DND-41 (cell line): Measurements from ENCODE around the gene TBXAS1.

Source experiments
- ATAC-seq: fragments of 200-7000 bp; cut with Tn5 transposase; 3 replicates; pipeline ENCODE4 v1.9.1; 2021; ENCODE audit warnings: low read depth; ENCODE audit not compliant: insufficient read depth
- DNase-seq: peaks from one replicate; pipeline ENCODE4 v3.0.0-alpha.2; 2020
- H2AFZ ChIP-seq: 2 replicates; pipeline ENCODE4 v1.6.0; 2012; ENCODE audit warnings: low read depth, low read length
- H3K27ac ChIP-seq: 2 replicates; pipeline ENCODE4 v1.5.1; 2012; ENCODE audit warnings: low read length, inconsistent platforms
- H3K27me3 ChIP-seq: fragments of 200-600 bp; sonication (generic); 2 replicates; pipeline ENCODE4 v1.6.0; 2012; ENCODE audit warnings: low read length, mild to moderate bottlenecking, inconsistent platforms; ENCODE audit not compliant: insufficient read depth, poor library complexity
- H3K36me3 ChIP-seq: 2 replicates; pipeline ENCODE4 v1.5.1; 2012; ENCODE audit warnings: low read length, inconsistent platforms; ENCODE audit not compliant: insufficient read depth
- H3K4me1 ChIP-seq: 2 replicates; pipeline ENCODE4 v1.5.1; 2012; ENCODE audit warnings: mild to moderate bottlenecking, low read length; ENCODE audit not compliant: insufficient read depth
- H3K4me2 ChIP-seq: 2 replicates; pipeline ENCODE4 v1.6.0; 2012; ENCODE audit warnings: mild to moderate bottlenecking, moderate library complexity, low read length, inconsistent platforms; ENCODE audit not compliant: insufficient read depth
- H3K4me3 ChIP-seq, 2 experiments: fragments of 200-600 bp in 1 of 2; shearing (Covaris generic) in 1 of 2; 2 replicates each; pipeline ENCODE4 v1.5.1; 2012 to 2016; ENCODE audit warnings: inconsistent platforms in 2 of 2, low read length in 2 of 2, mild to moderate bottlenecking in 2 of 2, low read depth in 1 of 2, moderate library complexity in 1 of 2
- H3K79me2 ChIP-seq: 2 replicates; pipeline ENCODE4 v1.6.0; 2012; ENCODE audit warnings: low read length, inconsistent platforms; ENCODE audit not compliant: insufficient read depth
- H3K9ac ChIP-seq: 2 replicates; pipeline ENCODE4 v1.6.0; 2012; ENCODE audit warnings: low read depth, mild to moderate bottlenecking, inconsistent platforms, low read length, moderate library complexity
- H3K9me3 ChIP-seq: 2 replicates; pipeline ENCODE4 v1.5.1; 2012; ENCODE audit warnings: low read length, moderate library complexity, mild to moderate bottlenecking, inconsistent platforms; ENCODE audit not compliant: insufficient read depth, severe bottlenecking
- H4K20me1 ChIP-seq: 2 replicates; pipeline ENCODE4 v1.6.0; 2012; ENCODE audit warnings: low read length; ENCODE audit not compliant: insufficient read depth
- EZH2 ChIP-seq: IDR thresholded peaks from 3 replicates; pipeline ENCODE4 v1.6.1; 2012; ENCODE audit warnings: borderline replicate concordance, low read depth, mild to moderate bottlenecking, moderate library complexity, low read length, inconsistent platforms; ENCODE audit not compliant: severe bottlenecking
- TF ChIP-seq, protein P1 (sequence below): IDR thresholded peaks from 2 replicates; pipeline ENCODE4 v1.5.1; 2012; ENCODE audit warnings: borderline replicate concordance, low read length, moderate library complexity, mild to moderate bottlenecking; ENCODE audit not compliant: poor library complexity, severe bottlenecking; ENCODE audit errors: extremely low read depth

TBXAS1 gene

DNA sequence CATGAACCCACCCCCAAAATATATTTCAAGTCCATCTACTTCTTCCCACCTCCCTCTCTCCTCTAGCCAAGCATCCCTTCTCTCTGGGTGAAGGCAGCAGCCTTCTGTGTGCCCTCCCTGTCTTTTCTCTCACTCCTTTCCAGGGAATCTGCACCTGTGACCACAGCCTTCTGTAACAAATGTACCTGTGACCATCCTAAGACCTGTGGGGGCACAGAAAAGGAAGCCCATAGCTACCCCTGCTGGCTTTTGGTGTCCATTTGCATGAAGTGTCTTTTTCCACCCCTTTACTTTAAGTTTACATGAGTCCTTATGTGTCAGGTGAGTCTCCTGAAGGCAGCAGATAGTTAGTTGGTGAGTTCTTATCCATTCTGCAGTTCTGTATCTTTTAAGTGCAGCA is 2.0 kb upstream of the TBXAS1 start:
- H3K4me1 ChIP-seq: peaks cover 7% of the 10 kb centered on the region
- H3K36me3 ChIP-seq: no peaks in the 10 kb centered on the region

GRCh38 chr7:139828446-139828845 is 618 bp upstream of the TBXAS1 start:
- Histone ChIP-seq H3K36me3 (no peaks in the 10 kb centered on the region), H3K4me1 (peaks cover 7% of the 10 kb centered on the region), H3K27me3 (peaks cover 12% of the 10 kb centered on the region), H3K79me2 (no peaks in the 10 kb centered on the region), H3K27ac (no peak overlapping the region), H3K9ac (no peak overlapping the region), H4K20me1 (no peaks in the 10 kb centered on the region), H3K9me3 (no peaks in the 10 kb centered on the region), H2AFZ (no peak overlapping the region), H3K4me2 (no peak overlapping the region), H3K4me3 (no peak overlapping the region)
- ATAC-seq: no peak
- no peak for TF ChIP-seq EZH2
- TF ChIP-seq, protein P1, sequence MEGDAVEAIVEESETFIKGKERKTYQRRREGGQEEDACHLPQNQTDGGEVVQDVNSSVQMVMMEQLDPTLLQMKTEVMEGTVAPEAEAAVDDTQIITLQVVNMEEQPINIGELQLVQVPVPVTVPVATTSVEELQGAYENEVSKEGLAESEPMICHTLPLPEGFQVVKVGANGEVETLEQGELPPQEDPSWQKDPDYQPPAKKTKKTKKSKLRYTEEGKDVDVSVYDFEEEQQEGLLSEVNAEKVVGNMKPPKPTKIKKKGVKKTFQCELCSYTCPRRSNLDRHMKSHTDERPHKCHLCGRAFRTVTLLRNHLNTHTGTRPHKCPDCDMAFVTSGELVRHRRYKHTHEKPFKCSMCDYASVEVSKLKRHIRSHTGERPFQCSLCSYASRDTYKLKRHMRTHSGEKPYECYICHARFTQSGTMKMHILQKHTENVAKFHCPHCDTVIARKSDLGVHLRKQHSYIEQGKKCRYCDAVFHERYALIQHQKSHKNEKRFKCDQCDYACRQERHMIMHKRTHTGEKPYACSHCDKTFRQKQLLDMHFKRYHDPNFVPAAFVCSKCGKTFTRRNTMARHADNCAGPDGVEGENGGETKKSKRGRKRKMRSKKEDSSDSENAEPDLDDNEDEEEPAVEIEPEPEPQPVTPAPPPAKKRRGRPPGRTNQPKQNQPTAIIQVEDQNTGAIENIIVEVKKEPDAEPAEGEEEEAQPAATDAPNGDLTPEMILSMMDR: no peak
- DNase-seq: no peak

More for the DNA sequence above, 2.0 kb upstream of the TBXAS1 start:
- TF ChIP-seq, protein P1: peak; percentile 30
- no peak for TF ChIP-seq EZH2
- Histone ChIP-seq H3K79me2 (no peaks in the 10 kb centered on the region), H3K4me3 (no peak overlapping the region), H3K9me3 (no peaks in the 10 kb centered on the region), H3K4me2 (no peak overlapping the region), H2AFZ (no peak overlapping the region), H3K27ac (no peak overlapping the region), H3K27me3 (peaks cover 12% of the 10 kb centered on the region), H3K9ac (no peak overlapping the region), H4K20me1 (no peaks in the 10 kb centered on the region)
- no peak for ATAC-seq
- no peak for DNase-seq

GRCh38 chr7:139829775-139830117 is 682 bp downstream of the TBXAS1 start:
- TF ChIP-seq EZH2: no peak
- TF ChIP-seq, protein P1: no peak
- Histone ChIP-seq H3K9me3 (no peaks in the 10 kb centered on the region), H2AFZ (no peak overlapping the region), H4K20me1 (no peaks in the 10 kb centered on the region), H3K4me3 (no peak overlapping the region), H3K9ac (no peak overlapping the region), H3K27me3 (peaks cover 12% of the 10 kb centered on the region), H3K79me2 (no peaks in the 10 kb centered on the region), H3K4me1 (peaks cover 7% of the 10 kb centered on the region), H3K36me3 (no peaks in the 10 kb centered on the region), H3K27ac (no peak overlapping the region), H3K4me2 (no peak overlapping the region)
- ATAC-seq (no peak), DNase-seq (no peak)

DNA sequence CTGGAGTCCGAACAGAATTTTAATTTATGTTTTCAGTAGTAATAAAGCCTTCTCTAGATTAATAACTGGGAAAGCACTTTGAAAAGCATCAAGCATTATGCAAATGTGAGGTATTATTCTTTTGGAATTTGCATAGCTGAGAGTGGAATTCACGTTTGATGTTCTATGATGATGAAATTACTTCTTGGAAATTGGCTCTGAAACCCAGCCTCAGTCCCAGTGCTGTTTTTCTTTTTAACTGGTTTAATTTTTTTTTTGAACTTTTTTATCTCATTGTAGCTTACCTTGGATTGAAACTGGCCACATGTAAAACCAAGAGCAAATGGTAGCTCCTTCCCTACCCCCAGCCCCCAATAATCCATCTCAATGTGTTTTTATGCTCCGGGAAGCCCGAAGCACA is 1.2 kb downstream of the TBXAS1 start:
- no peak overlapping the region for H3K27ac ChIP-seq
- H3K27me3 ChIP-seq: peaks cover 10% of the 10 kb centered on the region
- no peaks in the 10 kb centered on the region for H3K79me2 ChIP-seq
- no peak for DNase-seq
- H3K36me3 ChIP-seq: no peaks in the 10 kb centered on the region
- no peak for ATAC-seq
- TF ChIP-seq EZH2: no peak
- TF ChIP-seq, protein P1: no peak
- H2AFZ ChIP-seq: no peak overlapping the region
- H3K9ac ChIP-seq: no peak overlapping the region
- H3K4me1 ChIP-seq: peaks cover 7% of the 10 kb centered on the region
- no peaks in the 10 kb centered on the region for H3K9me3 ChIP-seq
- no peak overlapping the region for H3K4me2 ChIP-seq
- H3K4me3 ChIP-seq: no peak overlapping the region
- no peaks in the 10 kb centered on the region for H4K20me1 ChIP-seq
